Chondrocyte (in vitro differentiated cells): Measurements from ENCODE around the gene SMOC1. TPM values are rescaled to one million over a fixed set of nuclear protein-coding genes. Genes with fewer than 3 reads are reported as not detected.

ENCODE experiments used
- DNase-seq: peaks from one replicate; pipeline ENCODE4 v3.0.0; 2021; ENCODE audit warnings: mixed read lengths, low spot score
- H3K27ac Mint-ChIP-seq: one replicate; pipeline ENCODE4 v1.8.0; 2021; ENCODE audit warnings: mild to moderate bottlenecking, moderate library complexity, mixed read lengths; ENCODE audit not compliant: unreplicated experiment
- H3K27me3 Mint-ChIP-seq: 2 replicates; pipeline ENCODE4 v1.8.0; 2021; ENCODE audit warnings: low read depth, mixed read lengths
- H3K36me3 Mint-ChIP-seq: 2 replicates; pipeline ENCODE4 v1.8.0; 2021; ENCODE audit warnings: low read depth, mixed read lengths
- H3K4me1 Mint-ChIP-seq: 2 replicates; pipeline ENCODE4 v1.8.0; 2021; ENCODE audit warnings: low read depth, mild to moderate bottlenecking, mixed read lengths
- H3K4me3 Mint-ChIP-seq: one replicate; pipeline ENCODE4 v1.8.0; 2021; ENCODE audit warnings: mild to moderate bottlenecking, moderate library complexity, mixed read lengths; ENCODE audit not compliant: unreplicated experiment
- H3K9me3 Mint-ChIP-seq: 2 replicates; pipeline ENCODE4 v1.8.0; 2021; ENCODE audit warnings: low read depth, mixed read lengths
- long read RNA-seq: library from polyadenylated mRNA; stranded (forward); transcript quantifications from one replicate; pipeline ENCODE4 v2.0.0, GENCODE V29; 2021
- total RNA-seq: library from RNA; stranded (reverse); gene quantifications from 3 replicates; pipeline ENCODE4 v1.2.1, GENCODE V29; 2021
- TF ChIP-seq, protein P1 (sequence below): fragments of 200-600 bp; sonication (generic); IDR thresholded peaks from 2 replicates; pipeline ENCODE4 v1.5.0; 2021; ENCODE audit warnings: antibody characterized with exemption, mild to moderate bottlenecking, moderate library complexity

The SMOC1 gene, protein sequence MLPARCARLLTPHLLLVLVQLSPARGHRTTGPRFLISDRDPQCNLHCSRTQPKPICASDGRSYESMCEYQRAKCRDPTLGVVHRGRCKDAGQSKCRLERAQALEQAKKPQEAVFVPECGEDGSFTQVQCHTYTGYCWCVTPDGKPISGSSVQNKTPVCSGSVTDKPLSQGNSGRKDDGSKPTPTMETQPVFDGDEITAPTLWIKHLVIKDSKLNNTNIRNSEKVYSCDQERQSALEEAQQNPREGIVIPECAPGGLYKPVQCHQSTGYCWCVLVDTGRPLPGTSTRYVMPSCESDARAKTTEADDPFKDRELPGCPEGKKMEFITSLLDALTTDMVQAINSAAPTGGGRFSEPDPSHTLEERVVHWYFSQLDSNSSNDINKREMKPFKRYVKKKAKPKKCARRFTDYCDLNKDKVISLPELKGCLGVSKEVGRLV
- 0.41 to 1.7 TPM (median 1.1 TPM) in 3 replicates for total RNA-seq
- long read RNA-seq: 0 reads

DNA sequence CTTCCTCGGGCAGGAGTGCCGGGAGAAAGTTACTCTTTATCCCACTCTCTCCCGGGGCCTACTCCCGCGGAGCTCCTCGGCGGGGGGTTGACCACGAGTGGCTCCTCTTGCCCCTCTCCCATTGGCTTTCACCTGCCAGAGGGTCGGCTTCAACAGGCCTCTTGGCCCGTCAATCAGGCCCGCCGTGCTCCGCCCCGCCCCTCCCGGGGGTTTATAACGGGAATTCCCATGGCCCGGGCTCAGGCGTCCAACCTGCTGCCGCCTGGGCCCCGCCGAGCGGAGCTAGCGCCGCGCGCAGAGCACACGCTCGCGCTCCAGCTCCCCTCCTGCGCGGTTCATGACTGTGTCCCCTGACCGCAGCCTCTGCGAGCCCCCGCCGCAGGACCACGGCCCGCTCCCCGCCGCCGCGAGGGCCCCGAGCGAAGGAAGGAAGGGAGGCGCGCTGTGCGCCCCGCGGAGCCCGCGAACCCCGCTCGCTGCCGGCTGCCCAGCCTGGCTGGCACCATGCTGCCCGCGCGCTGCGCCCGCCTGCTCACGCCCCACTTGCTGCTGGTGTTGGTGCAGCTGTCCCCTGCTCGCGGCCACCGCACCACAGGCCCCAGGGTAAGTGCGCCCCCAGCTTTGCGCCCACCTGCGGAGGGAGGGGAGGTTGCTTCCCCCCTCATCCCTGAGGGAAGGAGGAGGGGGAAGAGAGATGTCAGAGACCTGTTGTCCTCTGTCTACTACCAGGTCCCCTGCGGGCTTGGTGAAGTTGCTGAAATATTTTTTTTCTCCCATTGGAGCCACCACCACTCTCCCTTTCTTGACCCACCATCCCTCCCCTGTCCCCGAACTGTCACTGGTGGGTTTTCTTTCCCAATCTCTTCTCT, at the start of gene SMOC1:
TSS of gene SMOC1 (plus strand) at position 242 of the 869 bp plus-strand sequence. CDS start at position 505, 263 bp downstream.
- Mint-ChIP-seq H3K4me1 (peaks cover 7% of the 10 kb centered on the region), H3K27me3 (peaks cover 57% of the 10 kb centered on the region), H3K27ac (no peak within 1 kb of the TSS), H3K9me3 (no peaks in the 10 kb centered on the region), H3K4me3 (peak within 1 kb of the TSS; percentile 60), H3K36me3 (no peaks in the 10 kb centered on the region)
- DNase-seq: no peak
- TF ChIP-seq, protein P1, sequence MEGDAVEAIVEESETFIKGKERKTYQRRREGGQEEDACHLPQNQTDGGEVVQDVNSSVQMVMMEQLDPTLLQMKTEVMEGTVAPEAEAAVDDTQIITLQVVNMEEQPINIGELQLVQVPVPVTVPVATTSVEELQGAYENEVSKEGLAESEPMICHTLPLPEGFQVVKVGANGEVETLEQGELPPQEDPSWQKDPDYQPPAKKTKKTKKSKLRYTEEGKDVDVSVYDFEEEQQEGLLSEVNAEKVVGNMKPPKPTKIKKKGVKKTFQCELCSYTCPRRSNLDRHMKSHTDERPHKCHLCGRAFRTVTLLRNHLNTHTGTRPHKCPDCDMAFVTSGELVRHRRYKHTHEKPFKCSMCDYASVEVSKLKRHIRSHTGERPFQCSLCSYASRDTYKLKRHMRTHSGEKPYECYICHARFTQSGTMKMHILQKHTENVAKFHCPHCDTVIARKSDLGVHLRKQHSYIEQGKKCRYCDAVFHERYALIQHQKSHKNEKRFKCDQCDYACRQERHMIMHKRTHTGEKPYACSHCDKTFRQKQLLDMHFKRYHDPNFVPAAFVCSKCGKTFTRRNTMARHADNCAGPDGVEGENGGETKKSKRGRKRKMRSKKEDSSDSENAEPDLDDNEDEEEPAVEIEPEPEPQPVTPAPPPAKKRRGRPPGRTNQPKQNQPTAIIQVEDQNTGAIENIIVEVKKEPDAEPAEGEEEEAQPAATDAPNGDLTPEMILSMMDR: no peak

DNA sequence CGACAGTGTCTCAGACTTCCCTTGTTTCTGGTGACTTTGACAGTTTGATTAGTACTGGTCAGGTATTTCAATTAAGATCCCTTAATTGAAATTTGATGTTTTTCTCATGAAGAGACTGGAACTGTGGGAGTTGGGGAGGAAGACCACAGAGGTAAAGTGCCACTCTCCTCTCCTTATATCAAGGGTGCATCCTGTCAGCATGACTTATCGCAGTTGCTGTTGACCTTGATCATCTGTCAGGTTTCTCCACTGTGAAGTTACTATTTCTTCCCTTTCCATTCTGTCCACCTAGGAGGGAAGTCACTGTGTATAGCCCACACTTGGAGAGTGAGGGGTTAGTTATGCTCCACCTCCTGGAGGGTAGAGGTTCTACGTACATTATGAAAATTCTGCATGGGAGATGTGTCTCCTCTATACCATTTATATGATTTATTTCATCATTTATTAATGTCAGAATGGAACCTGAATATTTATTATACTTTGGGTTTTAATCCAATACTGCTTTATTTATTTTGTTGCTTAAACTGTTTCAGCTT, 40.3 kb upstream of the SMOC1 start:
- Mint-ChIP-seq H3K36me3 (no peaks in the 10 kb centered on the region), H3K27me3 (peaks cover 13% of the 10 kb centered on the region), H3K4me3 (no peak overlapping the region), H3K27ac (no peak overlapping the region), H3K9me3 (no peaks in the 10 kb centered on the region), H3K4me1 (no peaks in the 10 kb centered on the region)
- TF ChIP-seq, protein P1: no peak
- no peak for DNase-seq

DNA sequence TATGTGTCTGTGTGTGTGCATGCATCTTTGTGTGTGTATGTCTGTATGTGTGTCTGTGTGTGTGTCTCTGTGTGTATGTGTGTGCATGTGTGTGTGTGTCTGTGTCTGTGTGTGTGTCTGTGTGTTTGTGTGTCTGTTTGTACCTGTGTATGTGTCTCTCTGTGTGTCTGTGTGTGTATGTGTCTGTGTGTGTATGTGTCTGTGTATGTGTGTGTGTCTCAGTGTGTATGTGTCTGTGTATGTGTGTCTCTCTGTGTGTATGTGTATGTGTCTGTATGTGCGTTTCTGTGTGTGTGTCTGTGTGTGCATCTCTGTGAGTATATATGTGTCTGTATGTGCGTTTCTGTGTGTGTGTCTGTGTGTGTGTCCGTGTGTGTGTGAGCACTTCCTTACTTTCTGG, 39.6 kb upstream of the SMOC1 start:
- TF ChIP-seq, protein P1: no peak
- DNase-seq: no peak
- H3K4me3 Mint-ChIP-seq: no peak overlapping the region
- peaks cover 17% of the 10 kb centered on the region for H3K27me3 Mint-ChIP-seq
- no peaks in the 10 kb centered on the region for H3K36me3 Mint-ChIP-seq
- H3K27ac Mint-ChIP-seq: no peak overlapping the region
- no peaks in the 10 kb centered on the region for H3K4me1 Mint-ChIP-seq
- no peaks in the 10 kb centered on the region for H3K9me3 Mint-ChIP-seq

DNA sequence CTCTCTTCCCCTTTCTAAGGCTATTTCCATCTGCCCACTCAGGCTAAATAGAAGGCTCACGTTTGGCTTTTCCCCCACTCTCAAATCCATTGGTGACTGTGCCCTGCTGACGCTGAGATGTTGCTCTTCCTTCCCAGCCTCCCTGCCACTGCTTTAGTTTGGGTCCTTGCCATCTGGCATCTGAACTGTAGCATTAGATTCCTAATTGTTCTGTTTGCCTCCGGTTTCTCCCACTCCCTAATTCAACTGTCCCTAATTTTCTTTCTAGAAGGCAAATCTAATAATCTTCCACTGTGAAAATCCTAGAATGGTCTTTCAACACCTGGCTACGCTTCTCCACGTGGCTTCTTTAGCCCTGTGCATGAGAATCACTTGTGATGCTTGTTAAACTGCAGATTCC, 37.6 kb upstream of the SMOC1 start:
- H3K9me3 Mint-ChIP-seq: no peaks in the 10 kb centered on the region
- H3K27me3 Mint-ChIP-seq: peaks cover 24% of the 10 kb centered on the region
- no peak for DNase-seq
- TF ChIP-seq, protein P1: no peak
- H3K27ac Mint-ChIP-seq: no peak overlapping the region
- H3K4me1 Mint-ChIP-seq: no peaks in the 10 kb centered on the region
- no peaks in the 10 kb centered on the region for H3K36me3 Mint-ChIP-seq
- no peak overlapping the region for H3K4me3 Mint-ChIP-seq
